Left lung (tissue), 10 donors: Measurements from ENCODE around the gene TMC8. TPM values are rescaled to one million over a fixed set of nuclear protein-coding genes. Genes with fewer than 3 reads are reported as not detected.

Source experiments
- ATAC-seq: fragments of 200-7000 bp; cut with Tn5 transposase; one replicate; pipeline ENCODE4 v1.9.1; 2020; ENCODE audit warnings: moderate library complexity
- DNase-seq, 4 donors: peaks; one replicate each; pipeline ENCODE4 v3.0.0-alpha.2; 2013 to 2020
- H3K27ac ChIP-seq, 2 donors: fragments of 200-600 bp; sonication (generic) in 1 of 2; one replicate each; pipeline versions ENCODE4 v1.5.0 to v1.8.0; 2020 to 2021
- H3K27me3 ChIP-seq, 2 donors: fragments of 200-600 bp; sonication (generic) in 1 of 2; one replicate each; pipeline versions ENCODE4 v1.5.0 to v1.8.0; 2020 to 2021
- H3K36me3 ChIP-seq, 2 donors: fragments of 200-600 bp; sonication (generic) in 1 of 2; one replicate each; pipeline versions ENCODE4 v1.5.0 to v1.8.0; 2020 to 2021
- H3K4me1 ChIP-seq, 2 donors: fragments of 200-600 bp; one replicate each; pipeline ENCODE4 v1.8.0; 2021
- H3K4me3 ChIP-seq, 2 donors: fragments of 200-600 bp; sonication (generic) in 1 of 2; one replicate each; pipeline versions ENCODE4 v1.5.0 to v1.8.0; 2020 to 2021; ENCODE audit warnings: mild to moderate bottlenecking in 1 of 2
- H3K9me3 ChIP-seq, 2 donors: fragments of 200-600 bp; sonication (generic) in 1 of 2; one replicate each; pipeline versions ENCODE4 v1.5.0 to v1.8.0; 2020 to 2021
- CTCF ChIP-seq, 2 donors: fragments of 200-600 bp; sonication (generic) in 1 of 2; IDR thresholded peaks; one replicate each; pipeline versions ENCODE4 v1.5.0 to v1.8.0; 2021; ENCODE audit warnings: antibody characterized with exemption in 2 of 2
- intact Hi-C, 2 donors: fragments of 100-400 bp; cut with DNase I; formaldehyde crosslinking; loops; one replicate each; pipeline versions ENCODE4 v1.11.2 to v1.14.2; 2022
- polyA plus RNA-seq, 6 donors: library from polyadenylated mRNA; unstranded; fragments of 120-200 nt; gene quantifications; one replicate each; pipeline ENCODE4 v1.2.1, GENCODE V29; 2013; ENCODE audit not compliant: insufficient read length in 6 of 6
- total RNA-seq, 2 donors: library from RNA; stranded (reverse); fragmentation: NEBNext Ultra II Directional; extraction: Animal tissue kit (Norgen Biotek cat#: 25700); gene quantifications; one replicate each; pipeline ENCODE4 v1.2.1, GENCODE V29; 2021
- donor health status: DM: no; HTN: yes; CAD: no.
- donor health status: DM: no; HTN: no; CAD: no.

The TMC8 gene
- total and polyA plus RNA-seq, 8 donors, result 4.1 to 37.3 (median 5.9) TPM

- peaks cover 0 to 5% of the 10 kb centered on the region in 2 donors for H3K36me3 ChIP-seq
These were observed 15.9 kb downstream of the TMC8 start for GRCh38 chr17:78146471-78146869.

GRCh38 chr17:78146881-78147280, 16.3 kb downstream of the TMC8 start:
- intact Hi-C loops, result no loop called here
- DNase-seq (no peak), ATAC-seq (no peak)
- peak overlapping the region in 1 of 2 donors; percentile 55 for H3K27ac ChIP-seq
- H3K27me3 ChIP-seq, result no peaks in the 10 kb centered on the region
- peaks cover 21 to 72% of the 10 kb centered on the region in 2 donors for H3K4me1 ChIP-seq
- TF ChIP-seq CTCF (IDR thresholded peaks at IDR 0.05), result no peak
- H3K4me3 ChIP-seq, result no peak overlapping the region
- H3K9me3 ChIP-seq, result no peaks in the 10 kb centered on the region
- H3K36me3 ChIP-seq, result peaks cover 0 to 1% of the 10 kb centered on the region in 2 donors

More at GRCh38 chr17:78146471-78146869, 15.9 kb downstream of the TMC8 start:
- intact Hi-C loops, result no loop called here
- no peaks in the 10 kb centered on the region for H3K27me3 ChIP-seq
- no peak for DNase-seq
- no peaks in the 10 kb centered on the region for H3K9me3 ChIP-seq
- ATAC-seq, result no peak
- H3K4me1 ChIP-seq, result peaks cover 23 to 76% of the 10 kb centered on the region in 2 donors
- TF ChIP-seq CTCF (IDR thresholded peaks at IDR 0.05), result no peak
- no peak overlapping the region for H3K4me3 ChIP-seq
- H3K27ac ChIP-seq, result no peak overlapping the region

GRCh38 chr17:78147315-78147998, 16.9 kb downstream of the TMC8 start:
- H3K27ac ChIP-seq, result peak overlapping the region in 1 of 2 donors; percentile 55
- ATAC-seq (peak; percentile 13), DNase-seq (peak in 1 of 4 donors; percentile 80)
- H3K36me3 ChIP-seq, result no peaks in the 10 kb centered on the region
- H3K4me1 ChIP-seq, result peaks cover 21 to 66% of the 10 kb centered on the region in 2 donors
- TF ChIP-seq CTCF (IDR thresholded peaks at IDR 0.05), result no peak
- no peak overlapping the region for H3K4me3 ChIP-seq
- H3K9me3 ChIP-seq, result no peaks in the 10 kb centered on the region
- intact Hi-C loops, result no loop called here
- no peaks in the 10 kb centered on the region for H3K27me3 ChIP-seq

GRCh38 chr17:78148286-78149016, 17.9 kb downstream of the TMC8 start:
- no peak for TF ChIP-seq CTCF (IDR thresholded peaks at IDR 0.05)
- ATAC-seq (no peak), DNase-seq (no peak)
- peaks cover 21 to 57% of the 10 kb centered on the region in 2 donors for H3K4me1 ChIP-seq
- peak overlapping the region in 1 of 2 donors; percentile 55 for H3K27ac ChIP-seq
- no peaks in the 10 kb centered on the region for H3K36me3 ChIP-seq
- no peaks in the 10 kb centered on the region for H3K9me3 ChIP-seq
- intact Hi-C loops, result no loop called here
- H3K27me3 ChIP-seq, result no peaks in the 10 kb centered on the region
- no peak overlapping the region for H3K4me3 ChIP-seq

GRCh38 chr17:78151514-78152008, 21.0 kb downstream of the TMC8 start:
- H3K4me3 ChIP-seq, result no peak overlapping the region
- peaks cover 0 to 38% of the 10 kb centered on the region in 2 donors for H3K4me1 ChIP-seq
- peak overlapping the region; percentile 42 to 50 for H3K27ac ChIP-seq
- ATAC-seq (peak; percentile 77), DNase-seq (no peak)
- intact Hi-C loops, result no loop called here
- no peaks in the 10 kb centered on the region for H3K9me3 ChIP-seq
- no peaks in the 10 kb centered on the region for H3K27me3 ChIP-seq
- H3K36me3 ChIP-seq, result no peaks in the 10 kb centered on the region
- TF ChIP-seq CTCF (IDR thresholded peaks at IDR 0.05), result no peak
